ENCODE results near the gene ARL14EPL. TPM values are rescaled to one million over a fixed set of nuclear protein-coding genes. Genes with fewer than 3 reads are reported as not detected.

Gene ARL14EPL
- total RNA-seq (ENCODE audit: low replicate concordance) = not detected in 2 replicates

DNA sequence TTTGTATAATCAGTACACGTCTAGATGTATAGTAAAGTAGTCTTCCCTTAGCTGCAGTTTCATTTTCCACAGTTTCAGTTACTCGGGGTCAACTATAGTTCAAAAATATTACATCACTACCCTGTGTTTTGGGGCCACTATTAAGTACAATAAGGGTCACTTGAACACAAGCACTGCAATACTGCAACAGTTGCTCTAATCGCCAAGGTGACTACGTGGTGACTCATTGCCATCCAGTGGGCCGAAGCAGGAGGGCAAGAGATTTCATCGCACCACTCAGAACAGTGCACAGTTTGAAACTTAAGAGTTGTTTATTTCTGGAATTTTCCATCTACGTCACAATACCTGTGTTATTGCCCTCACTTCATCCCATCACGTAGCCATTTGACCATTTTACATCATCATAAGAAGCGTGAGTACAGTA is at the start of gene ARL14EPL:
Gene ARL14EPL (plus strand): TSS at position 379 of the 424 bp plus-strand sequence. CDS start 18,994 bp downstream, outside the sequence.

DNA sequence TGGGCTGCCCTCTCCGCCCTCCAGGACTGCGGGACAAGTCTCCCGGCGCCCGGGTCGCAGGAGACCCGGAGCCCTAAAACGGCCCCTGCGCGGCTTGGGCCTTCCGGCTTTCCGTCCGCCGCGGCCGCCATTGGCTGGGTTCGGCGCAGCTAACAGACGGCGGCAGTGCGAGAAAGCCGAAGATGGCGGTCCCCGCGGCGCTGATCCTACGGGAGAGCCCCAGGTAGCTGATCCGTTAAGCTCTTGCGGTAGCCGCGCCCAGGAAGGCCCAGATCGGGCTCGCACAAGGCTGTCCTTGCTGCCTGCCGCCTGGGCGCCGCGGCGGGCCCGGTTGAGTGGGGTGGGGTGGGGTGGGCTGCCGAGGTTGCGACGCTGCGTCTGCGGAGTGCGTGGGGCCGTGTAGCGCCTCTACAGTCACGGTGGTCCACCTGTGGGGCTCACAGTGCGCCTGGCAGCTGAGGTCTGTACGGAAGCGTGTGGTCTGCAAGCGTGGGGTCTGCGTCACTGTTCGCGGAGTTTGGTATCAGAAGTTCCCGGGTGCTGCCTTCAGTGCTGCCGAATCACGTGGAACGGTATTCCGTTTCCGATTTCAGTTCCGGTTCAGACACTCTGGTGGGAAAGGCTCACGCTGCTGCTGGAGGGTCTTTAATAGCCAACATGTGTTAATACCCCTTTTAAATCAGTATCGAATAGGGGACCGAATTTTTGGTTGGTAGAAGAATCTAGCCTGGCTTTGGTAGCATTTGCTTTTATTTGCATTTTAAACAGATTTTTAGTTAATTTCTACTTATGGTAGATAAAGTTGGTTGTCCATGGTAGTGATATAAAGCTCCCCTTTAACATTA is 52.8 kb downstream of the ARL14EPL start, which contains the start of gene COMMD10:
Gene COMMD10 (plus strand): TSS at position 155 of the 845 bp plus-strand sequence.

Other genes with a start within 250 kb of the ARL14EPL start
- 0.30 and 19.3 TPM in 2 replicates for gene CDO1, start 215.8 kb upstream of the ARL14EPL start, total RNA-seq (ENCODE audit: low replicate concordance)
- 31.8 and 43.5 TPM in 2 replicates for gene ATG12, start 190.9 kb upstream of the ARL14EPL start, total RNA-seq (ENCODE audit: low replicate concordance)
- 61.5 and 88.2 TPM in 2 replicates for gene AP3S1, start 190.5 kb upstream of the ARL14EPL start, total RNA-seq (ENCODE audit: low replicate concordance)
- gene LVRN, start 70.0 kb upstream of the ARL14EPL start, total RNA-seq (ENCODE audit: low replicate concordance) = 0.30 and 1.5 TPM in 2 replicates
- gene COMMD10, start 52.6 kb downstream of the ARL14EPL start, total RNA-seq (ENCODE audit: low replicate concordance) = 14.2 and 29.5 TPM in 2 replicates

Data from smooth muscle cell of the coronary artery (primary cell).